ENCODE measurements around the gene IGSF21.

GRCh38 chr1:18245647-18246046, 138.0 kb downstream of the IGSF21 start:
- TF ChIP-seq, protein P1, sequence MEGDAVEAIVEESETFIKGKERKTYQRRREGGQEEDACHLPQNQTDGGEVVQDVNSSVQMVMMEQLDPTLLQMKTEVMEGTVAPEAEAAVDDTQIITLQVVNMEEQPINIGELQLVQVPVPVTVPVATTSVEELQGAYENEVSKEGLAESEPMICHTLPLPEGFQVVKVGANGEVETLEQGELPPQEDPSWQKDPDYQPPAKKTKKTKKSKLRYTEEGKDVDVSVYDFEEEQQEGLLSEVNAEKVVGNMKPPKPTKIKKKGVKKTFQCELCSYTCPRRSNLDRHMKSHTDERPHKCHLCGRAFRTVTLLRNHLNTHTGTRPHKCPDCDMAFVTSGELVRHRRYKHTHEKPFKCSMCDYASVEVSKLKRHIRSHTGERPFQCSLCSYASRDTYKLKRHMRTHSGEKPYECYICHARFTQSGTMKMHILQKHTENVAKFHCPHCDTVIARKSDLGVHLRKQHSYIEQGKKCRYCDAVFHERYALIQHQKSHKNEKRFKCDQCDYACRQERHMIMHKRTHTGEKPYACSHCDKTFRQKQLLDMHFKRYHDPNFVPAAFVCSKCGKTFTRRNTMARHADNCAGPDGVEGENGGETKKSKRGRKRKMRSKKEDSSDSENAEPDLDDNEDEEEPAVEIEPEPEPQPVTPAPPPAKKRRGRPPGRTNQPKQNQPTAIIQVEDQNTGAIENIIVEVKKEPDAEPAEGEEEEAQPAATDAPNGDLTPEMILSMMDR (conservative IDR thresholded peaks at IDR 0.05), result no peak
- TF ChIP-seq ZFX (IDR thresholded peaks at IDR 0.05), result no peak
